HG02840 (cell line): Measurements from ENCODE around the gene GSN.
A peak's percentile ranks its signal among the peaks of the same experiment; 100 is the strongest.

Source experiments
- ATAC-seq: cut with Tn5 transposase; IDR thresholded peaks from one replicate; pipeline ENCODE4 v1.9.1; 2021; ENCODE audit warnings: mild to moderate bottlenecking, moderate library complexity, moderate number of reproducible peaks; ENCODE audit not compliant: unreplicated experiment, low FRiP score

The GSN gene

GRCh38 chr9:121363622-121363961 is 95.6 kb downstream of the GSN start:
- ATAC-seq = no peak

- no peak for ATAC-seq
These were observed 96.1 kb downstream of the GSN start for GRCh38 chr9:121364077-121364476.

- ATAC-seq = no peak
These were observed 96.9 kb downstream of the GSN start for GRCh38 chr9:121364886-121365285.

GRCh38 chr9:121365564-121365963 is 97.6 kb downstream of the GSN start:
- no peak for ATAC-seq

GRCh38 chr9:121366611-121367192 is 98.7 kb downstream of the GSN start:
- ATAC-seq = no peak

GRCh38 chr9:121367306-121368137 is 99.6 kb downstream of the GSN start:
- ATAC-seq = no peak

GRCh38 chr9:121368138-121368522 is 100.2 kb downstream of the GSN start:
- ATAC-seq = no peak

GRCh38 chr9:121368745-121369144 is 100.8 kb downstream of the GSN start:
- ATAC-seq = no peak

GRCh38 chr9:121369595-121370265 is 101.8 kb downstream of the GSN start, which contains the start of gene STOM:
STOM (minus strand) TSS chr9:121370250; CDS start chr9:121370187, 63 bp downstream.
- peak; percentile 57 for ATAC-seq

GRCh38 chr9:121371495-121372061 is 103.6 kb downstream of the GSN start:
- ATAC-seq = no peak

- ATAC-seq = no peak
These were observed 104.5 kb downstream of the GSN start for GRCh38 chr9:121372239-121373010.

GRCh38 chr9:121373011-121373729 is 105.2 kb downstream of the GSN start:
- no peak for ATAC-seq

- ATAC-seq = no peak
These were observed 108.4 kb downstream of the GSN start for GRCh38 chr9:121376214-121376830.

GRCh38 chr9:121380846-121381245 is 112.9 kb downstream of the GSN start:
- no peak for ATAC-seq
